GM19193 (cell line): ENCODE measurements around the gene PARD6A.

Experiments used
- POLR2A ChIP-seq: IDR thresholded peaks from 4 replicates; pipeline ENCODE4 v1.6.1; 2011; ENCODE audit not compliant: insufficient read depth, insufficient read length; ENCODE audit errors: extremely low read depth

The PARD6A gene

DNA sequence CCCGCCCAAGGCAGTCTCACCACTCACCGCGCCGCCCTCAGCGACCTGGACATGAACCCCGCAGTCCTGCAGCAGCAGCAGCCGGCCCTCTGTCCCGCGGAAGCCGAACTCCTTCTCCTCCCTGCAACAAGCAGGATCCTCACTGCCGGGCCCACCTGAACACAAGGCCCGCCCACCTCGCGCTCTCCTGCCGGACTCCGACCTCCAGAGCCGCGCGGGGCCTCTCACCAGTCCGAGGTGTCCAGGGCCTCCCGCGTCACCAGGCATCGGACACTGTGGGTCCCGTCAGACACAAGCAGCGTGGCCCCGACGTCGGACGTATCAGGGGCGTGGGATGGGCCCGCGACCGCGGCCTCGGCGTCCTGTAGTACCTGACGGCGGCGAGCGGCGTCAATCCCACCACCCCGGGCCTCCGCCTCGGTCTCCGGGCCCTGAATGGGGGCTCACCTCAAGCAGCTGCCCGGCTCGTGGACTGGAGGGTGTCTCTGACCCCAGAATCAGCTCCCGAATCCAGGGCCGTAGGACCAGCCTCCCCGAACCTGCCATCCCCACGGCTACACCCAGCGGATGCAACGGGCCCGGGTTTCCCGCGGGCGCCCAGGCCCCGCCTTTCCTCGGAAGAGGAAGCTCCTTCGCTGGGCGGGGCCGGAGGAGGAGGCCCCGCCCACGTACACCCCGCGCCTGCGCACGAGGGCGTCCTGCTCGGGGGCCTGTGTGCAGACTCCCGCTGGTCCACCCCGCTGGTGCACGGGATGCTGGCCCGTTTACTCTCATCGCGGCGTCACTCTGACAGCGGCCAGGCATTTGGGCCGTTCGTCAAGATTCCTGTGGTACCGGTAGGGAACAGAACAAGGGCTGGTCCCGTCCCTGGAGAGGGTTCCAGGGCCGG lies 841 bp upstream of the PARD6A start, which contains the start of gene ACD:
Gene ACD, minus strand, starts transcription at position 586 of the 889 bp plus-strand sequence. Its CDS starts 40 bp downstream, at position 546.
- TF ChIP-seq POLR2A: peak; percentile 88

GRCh38 chr16:67661101-67661761 lies 471 bp downstream of the PARD6A start:
- TF ChIP-seq POLR2A: no peak

GRCh38 chr16:67661886-67662652 lies 1.3 kb downstream of the PARD6A start:
- no peak for TF ChIP-seq POLR2A

DNA sequence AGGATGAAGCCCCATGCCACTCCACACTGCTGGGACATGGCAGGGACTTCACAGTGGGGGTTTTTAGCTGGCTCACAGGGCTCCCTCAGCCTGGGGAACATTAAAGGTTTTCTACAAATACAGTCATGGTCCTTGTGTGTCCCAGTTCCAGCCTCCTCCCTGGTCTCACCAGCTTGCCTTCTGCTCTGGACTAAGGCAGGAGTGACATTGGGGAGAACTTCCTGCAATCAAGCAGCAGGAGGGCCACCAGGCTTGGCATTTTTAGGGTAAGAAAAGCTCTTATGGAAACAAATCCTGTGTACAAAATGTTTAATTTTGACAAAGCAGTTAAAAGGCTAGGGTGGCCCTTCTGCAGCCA lies 1.9 kb downstream of the PARD6A start:
- TF ChIP-seq POLR2A: no peak

DNA sequence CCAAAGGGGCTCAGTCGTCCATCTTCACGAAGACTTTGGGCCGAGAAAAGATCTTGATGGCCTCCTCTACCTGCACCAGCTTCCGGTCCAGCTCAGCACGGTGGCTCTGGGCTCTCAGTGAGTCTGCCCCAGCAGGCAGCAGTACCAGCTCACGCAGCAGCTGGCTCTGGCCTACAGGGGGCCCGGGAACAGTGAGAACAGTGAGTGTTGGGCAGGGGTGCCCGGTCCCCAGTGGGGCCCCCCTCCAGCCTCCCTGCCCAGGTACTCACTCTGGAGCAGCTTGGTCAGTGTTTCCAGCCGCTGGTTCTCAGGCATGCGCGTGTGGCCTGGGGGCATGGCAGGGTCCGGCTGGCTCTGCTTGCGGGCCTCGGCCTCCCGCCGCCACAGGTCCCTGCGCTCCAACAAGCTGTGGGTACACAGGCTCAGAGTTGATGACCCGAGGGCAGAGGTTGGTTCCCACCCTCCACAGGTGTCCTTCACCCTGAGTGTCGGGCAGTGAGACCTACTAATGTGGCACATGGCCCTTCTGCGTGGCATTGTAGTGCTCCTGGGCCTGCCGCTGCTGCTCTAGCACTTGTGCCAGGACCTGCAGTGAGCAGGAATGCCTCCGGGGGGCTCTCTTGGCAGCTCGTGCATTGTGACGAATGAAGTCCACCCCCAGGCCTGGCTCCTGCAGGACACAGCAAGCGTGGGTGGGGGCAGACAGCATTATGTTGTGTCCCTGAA lies 2.6 kb downstream of the PARD6A start:
- no peak for TF ChIP-seq POLR2A

DNA sequence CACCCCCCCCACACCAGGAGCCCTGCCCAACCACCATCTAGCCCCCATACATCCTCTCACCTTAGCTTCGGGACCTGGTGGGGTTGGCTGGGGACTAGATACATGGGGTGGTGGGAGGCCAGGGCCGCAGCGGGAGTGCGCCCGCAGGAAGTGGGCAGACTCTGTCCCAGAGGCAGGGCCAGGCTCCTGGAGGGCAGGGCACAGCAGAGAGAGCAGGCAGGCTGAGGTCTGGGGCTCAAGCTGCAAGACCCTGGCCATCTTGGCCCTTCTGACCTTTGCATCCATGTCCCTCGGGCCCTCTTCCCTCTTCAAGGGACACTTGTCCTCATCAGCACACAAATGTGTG lies 3.1 kb downstream of the PARD6A start:
- no peak for TF ChIP-seq POLR2A

GRCh38 chr16:67664258-67664657 lies 3.5 kb downstream of the PARD6A start:
- no peak for TF ChIP-seq POLR2A

GRCh38 chr16:67664871-67665270 lies 4.1 kb downstream of the PARD6A start:
- no peak for TF ChIP-seq POLR2A

- no peak for TF ChIP-seq POLR2A
Observed at GRCh38 chr16:67665598-67665997, 4.8 kb downstream of the PARD6A start.

- TF ChIP-seq POLR2A: no peak
Observed at GRCh38 chr16:67666032-67666551, 5.3 kb downstream of the PARD6A start.

- TF ChIP-seq POLR2A: no peak
Observed at GRCh38 chr16:67666559-67667452, 6.0 kb downstream of the PARD6A start, which contains the start of the genes C16orf86 and ENKD1. C16orf86 (plus strand) TSS chr16:67666814; CDS start chr16:67666971, 157 bp downstream. ENKD1 (minus strand) TSS chr16:67666750; CDS start chr16:67666442, 308 bp downstream.

GRCh38 chr16:67667453-67667816 lies 6.7 kb downstream of the PARD6A start:
- no peak for TF ChIP-seq POLR2A

- TF ChIP-seq POLR2A: peak; percentile 9
Observed at GRCh38 chr16:67667817-67668494, 7.2 kb downstream of the PARD6A start.
